GM21825 (cell line): ENCODE data around the gene AAMDC.
"Not testable (repeated sequence)": the region's sequence is repeated elsewhere in the genome, so short reads cannot be mapped to it uniquely, and the experiment has no call there.

Experiments used
- ATAC-seq: cut with Tn5 transposase; IDR thresholded peaks from one replicate; pipeline ENCODE4 v1.9.1; 2021; ENCODE audit warnings: mild to moderate bottlenecking, moderate library complexity; ENCODE audit not compliant: unreplicated experiment

The AAMDC gene

GRCh38 chr11:77819921-77820564, 901 bp upstream of the AAMDC start:
- ATAC-seq: peak; percentile 17

DNA sequence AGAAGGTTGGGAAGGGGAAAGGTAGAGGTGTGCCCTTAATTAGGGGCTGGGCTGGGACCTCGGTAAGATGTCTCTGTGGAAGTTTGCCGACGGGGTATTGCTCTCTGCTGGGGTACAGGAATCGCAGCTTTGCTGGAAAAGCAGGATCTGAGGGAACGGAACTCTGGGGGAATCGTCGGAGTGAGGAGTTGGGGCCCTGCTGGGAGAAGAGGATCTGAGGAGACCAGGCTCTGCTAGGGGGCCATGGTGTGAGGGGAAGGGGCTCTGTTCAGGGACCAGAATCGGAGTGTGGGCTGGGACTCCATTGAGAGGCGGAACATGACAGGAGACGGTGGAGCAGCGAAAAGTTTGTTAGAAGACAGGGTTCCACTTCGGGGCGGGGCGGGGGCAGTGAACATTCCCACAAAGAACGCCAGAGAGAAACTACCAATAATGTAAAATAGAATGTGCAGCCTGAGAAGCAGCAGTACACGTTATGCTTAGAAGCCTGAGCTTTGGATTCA, 456 bp downstream of the AAMDC start:
- no peak for ATAC-seq

- ATAC-seq: not testable (repeated sequence)
Measured at GRCh38 chr11:77822126-77822525, 1.2 kb downstream of the AAMDC start.

DNA sequence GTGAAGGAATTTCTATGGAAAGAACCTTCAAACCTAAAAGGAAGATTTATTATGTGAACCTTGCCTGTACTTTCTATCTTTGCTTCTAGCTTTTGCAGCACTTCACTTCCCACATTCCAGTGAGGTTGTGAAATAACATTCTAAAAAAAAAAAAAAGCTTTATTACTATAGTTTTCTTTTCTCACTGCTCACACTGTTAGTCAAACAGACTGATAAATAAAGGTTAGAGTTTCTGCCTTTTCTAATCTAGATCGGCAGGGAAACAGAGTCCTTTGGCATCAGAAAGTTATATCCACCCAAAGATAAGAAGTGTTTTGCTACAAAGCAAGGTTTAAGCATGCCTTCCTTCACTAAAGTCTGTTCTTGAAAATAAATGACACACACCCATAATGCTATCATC, 2.8 kb downstream of the AAMDC start:
- no peak for ATAC-seq

DNA sequence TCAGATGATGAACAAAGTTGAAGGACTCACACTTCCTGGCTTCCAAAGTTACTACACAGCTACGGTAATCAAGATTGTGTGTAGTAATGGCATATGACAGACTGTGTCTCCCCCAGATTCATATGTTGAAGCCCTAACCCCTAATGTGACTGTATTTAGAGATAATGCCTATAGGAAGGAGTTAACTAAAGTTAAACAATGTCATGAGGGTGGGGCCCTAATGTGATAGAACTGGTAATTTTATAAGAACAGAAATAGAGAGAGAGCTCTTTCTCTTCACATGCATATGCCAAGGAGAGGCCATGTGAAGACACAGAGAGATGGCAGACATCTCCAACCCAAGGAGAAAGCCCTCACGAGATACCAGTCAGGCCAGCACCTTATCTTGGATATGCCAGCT, 8.0 kb downstream of the AAMDC start:
- ATAC-seq: no peak

GRCh38 chr11:77833302-77833701, 12.4 kb downstream of the AAMDC start:
- ATAC-seq: no peak

DNA sequence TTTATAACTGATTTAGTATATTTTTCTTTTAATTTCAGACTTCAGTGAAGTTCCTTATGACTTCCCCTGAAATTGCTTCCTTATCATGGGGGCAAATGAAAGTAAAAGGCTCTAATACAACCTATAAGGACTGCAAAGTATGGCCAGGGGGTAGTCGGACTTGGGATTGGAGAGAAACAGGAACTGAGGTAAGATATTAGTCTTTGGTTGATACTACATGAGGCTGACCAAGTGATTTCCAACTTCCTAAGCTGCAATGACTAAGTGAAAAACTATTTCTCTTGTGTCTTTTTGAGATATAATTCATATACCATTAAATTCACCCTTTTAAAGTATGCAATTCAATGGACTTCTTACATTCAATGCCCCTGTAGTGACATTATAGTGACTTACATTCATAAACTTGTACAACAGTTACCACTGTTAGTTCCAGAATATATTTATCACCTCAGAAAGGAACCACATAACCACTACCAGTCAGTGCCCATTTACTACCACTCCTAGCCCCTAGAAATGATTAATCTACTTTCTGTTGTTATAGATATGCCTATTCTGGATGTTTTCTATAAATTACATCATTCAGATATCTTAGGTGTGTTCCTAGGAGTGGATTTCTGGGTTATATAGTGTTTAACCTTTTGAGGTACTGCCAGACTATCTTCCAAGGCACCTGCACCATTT, 21.6 kb downstream of the AAMDC start:
- no peak for ATAC-seq

- ATAC-seq: not testable (repeated sequence)
Measured at GRCh38 chr11:77843700-77844099, 22.8 kb downstream of the AAMDC start.

DNA sequence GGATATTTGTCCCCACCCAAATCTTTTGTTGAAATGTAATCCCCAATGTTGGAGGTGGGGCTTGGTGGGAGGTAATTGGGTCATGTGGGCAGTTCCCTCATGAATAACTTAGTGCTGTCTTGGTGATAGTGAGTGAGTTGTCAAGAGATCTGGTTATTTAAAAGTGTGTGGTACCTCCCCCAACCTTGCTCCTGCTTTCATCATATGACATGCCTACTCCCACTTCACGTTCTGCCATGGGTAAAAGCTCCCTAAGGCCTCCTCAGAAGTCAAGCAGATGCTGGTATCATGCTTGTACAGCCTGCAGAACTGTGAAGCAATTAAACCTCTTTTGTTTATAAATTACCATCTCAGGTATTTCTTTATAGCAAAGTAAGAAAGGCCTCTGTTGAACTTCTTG, 30.6 kb downstream of the AAMDC start:
- no peak for ATAC-seq

DNA sequence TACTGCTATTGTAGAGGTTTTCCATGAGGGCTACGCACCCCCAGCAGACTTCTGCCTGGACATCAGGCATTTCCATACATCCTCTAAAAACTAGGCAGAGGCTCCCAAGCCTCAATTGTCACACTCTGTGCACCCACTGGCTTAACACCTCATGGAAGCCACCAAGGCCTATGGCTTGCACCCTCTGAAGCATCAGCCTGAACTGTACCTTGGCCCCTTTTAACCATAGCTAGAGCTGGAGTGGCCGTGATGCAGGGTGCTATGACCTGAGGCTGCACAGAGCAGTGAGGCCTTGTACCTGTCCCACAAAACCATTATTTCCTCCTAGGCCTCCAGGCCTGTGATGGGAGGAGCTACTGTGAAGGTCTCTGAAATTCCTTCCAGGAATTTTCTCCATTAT, 33.9 kb downstream of the AAMDC start:
- ATAC-seq: no peak

- not testable (repeated sequence) for ATAC-seq
Measured at GRCh38 chr11:77857906-77858457, 37.0 kb downstream of the AAMDC start.

DNA sequence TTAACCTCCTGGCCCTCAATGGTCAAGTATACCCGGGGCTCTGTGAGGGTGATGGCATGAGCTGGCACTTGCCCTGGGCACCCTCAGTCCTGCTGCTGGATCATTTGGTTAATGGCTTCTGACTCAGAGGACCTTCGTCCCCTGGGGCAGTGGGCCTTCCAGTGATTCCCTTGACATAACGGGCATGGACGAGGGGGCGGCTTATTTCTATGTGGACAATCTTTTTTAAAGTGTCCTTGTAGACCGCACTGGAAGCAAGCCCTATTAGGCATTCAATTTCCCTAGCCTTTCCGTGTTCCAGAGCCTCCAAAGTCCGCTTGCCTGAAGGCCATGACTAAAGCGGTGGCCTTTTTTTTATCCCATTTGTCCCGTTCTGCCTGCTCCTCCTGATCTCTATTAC, 40.5 kb downstream of the AAMDC start:
- ATAC-seq: not testable (repeated sequence)

DNA sequence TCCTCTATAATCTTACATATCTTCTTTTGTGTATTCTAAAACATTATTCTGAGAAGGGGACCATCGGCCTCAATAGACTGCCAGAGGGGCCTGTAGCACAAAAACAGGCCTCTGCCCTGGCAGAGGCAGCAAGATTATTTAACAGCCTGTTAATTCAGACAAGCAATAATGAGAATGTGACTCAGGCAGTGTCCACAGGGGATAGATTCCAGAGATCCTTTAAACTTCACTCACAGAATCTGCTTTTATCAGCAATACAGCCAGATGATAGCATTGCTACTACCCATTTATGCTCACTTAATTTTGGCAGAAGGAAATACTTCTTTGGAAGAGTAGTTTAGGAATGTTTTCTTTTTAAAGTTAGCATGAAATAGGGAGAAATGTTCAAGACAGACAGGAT, 44.9 kb downstream of the AAMDC start:
- ATAC-seq: no peak

GRCh38 chr11:77866336-77866735, 45.4 kb downstream of the AAMDC start:
- no peak for ATAC-seq

DNA sequence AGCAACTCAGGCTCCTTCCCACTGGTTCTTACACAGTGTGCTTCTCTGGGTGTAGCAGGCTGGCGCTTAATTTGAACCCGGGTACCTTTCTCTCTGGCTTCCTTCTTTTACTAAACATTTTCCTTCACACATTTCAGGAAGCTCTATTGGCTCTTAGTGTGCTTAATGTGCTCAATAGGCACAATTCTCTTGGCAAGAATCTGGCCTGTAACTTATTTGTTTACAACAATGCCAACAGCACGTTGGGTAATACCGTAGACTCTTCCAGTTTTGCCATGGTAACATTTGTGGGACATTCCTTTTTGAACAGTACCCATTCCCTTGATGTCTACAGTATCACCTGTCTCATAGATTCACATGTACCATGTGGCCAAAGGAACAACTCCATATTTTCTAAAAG, 47.8 kb downstream of the AAMDC start:
- ATAC-seq: no peak

DNA sequence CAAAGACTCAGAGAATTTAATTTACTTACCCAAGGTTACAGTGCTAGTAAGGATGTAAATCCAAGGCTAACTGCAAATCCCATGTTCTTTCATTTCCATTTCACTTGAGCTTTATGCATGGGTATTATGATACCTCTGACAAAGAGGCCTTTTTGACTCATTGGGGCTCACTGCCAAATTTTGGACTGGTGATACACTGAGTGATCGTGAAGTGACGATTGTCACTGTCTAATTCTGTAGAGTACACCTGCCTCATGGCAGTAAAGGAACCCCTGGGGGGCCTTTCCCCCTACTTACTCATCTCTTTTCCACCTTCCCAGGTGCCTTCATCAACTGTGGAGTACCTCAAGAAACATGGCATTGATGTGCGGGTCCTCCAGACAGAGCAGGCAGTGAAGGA, 50.9 kb downstream of the AAMDC start:
- ATAC-seq: no peak

GRCh38 chr11:77873345-77873744, 52.4 kb downstream of the AAMDC start:
- no peak for ATAC-seq

- no peak for ATAC-seq
Measured at GRCh38 chr11:77874206-77874605, 53.3 kb downstream of the AAMDC start.

- no peak for ATAC-seq
Measured at GRCh38 chr11:77876045-77876444, 55.1 kb downstream of the AAMDC start.

DNA sequence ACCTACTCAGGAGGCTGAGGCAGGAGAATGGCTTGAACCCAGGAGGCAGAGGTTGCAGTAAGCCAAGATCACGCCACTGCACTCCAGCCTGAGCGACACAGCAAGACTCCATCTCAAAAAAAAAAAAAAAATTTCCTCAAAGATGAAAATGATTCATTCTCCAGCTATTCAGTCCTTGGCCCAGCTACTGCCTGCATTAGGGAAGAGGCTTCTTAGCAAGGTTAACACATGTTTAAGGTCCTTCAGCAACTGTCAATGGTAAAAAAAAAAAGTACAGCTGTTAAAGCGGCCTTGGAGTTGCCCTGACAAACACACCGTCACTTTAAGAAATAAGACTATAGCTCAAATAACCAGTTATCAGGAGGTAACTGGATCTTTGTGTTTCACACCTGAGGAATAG, 57.3 kb downstream of the AAMDC start:
- not testable (repeated sequence) for ATAC-seq

- peak; percentile 70 for ATAC-seq
Measured at GRCh38 chr11:77879218-77879617, 58.3 kb downstream of the AAMDC start.

DNA sequence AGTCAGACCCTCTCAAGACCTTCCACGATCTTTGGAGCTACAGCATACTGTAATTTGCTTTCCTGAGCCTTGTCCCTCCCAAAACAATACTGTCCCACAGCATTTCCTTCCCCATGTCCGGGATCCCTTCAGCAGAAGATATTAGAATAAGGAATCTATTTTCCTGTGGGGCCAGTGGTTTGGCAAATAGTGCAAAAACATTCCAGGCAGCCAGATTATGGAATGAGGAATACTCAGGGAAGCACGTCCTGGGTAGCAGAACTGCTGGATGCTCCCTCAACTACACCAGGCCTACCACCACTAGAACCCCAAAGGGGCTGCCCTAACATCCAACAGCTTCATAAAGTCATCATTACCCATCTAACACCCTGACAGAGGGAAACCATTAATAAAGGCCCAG, 61.5 kb downstream of the AAMDC start:
- no peak for ATAC-seq
